B cell (primary cell): ENCODE measurements around the gene RAB3IP. TPM values are rescaled to one million over a fixed set of nuclear protein-coding genes. Genes with fewer than 3 reads are reported as not detected.

ENCODE experiments used
- ATAC-seq: fragments of 200-7000 bp; cut with Tn5 transposase; one replicate; pipeline ENCODE4 v1.10.0; 2021; ENCODE audit warnings: low read depth, mild to moderate bottlenecking, moderate number of reproducible peaks, moderate library complexity
- CTCF ChIA-PET: fragments of 350-600 bp; sonication (Branson Sonifier 250); formaldehyde crosslinking; loops from one replicate; lab custom pipeline; 2021; ENCODE audit warnings: antibody characterized with exemption, inconsistent platforms; lab: Charles Lee
- POLR2A ChIA-PET: fragments of 350-600 bp; sonication (Branson Sonifier 250); formaldehyde crosslinking; loops from one replicate; lab custom pipeline; 2021; ENCODE audit warnings: antibody characterized with exemption; lab: Charles Lee
- DNase-seq: peaks from one replicate; pipeline ENCODE4 v3.0.0; 2013
- H2AFZ ChIP-seq: 2 replicates; pipeline ENCODE4 v1.6.1; 2012; ENCODE audit warnings: mild to moderate bottlenecking, low read depth, low read length; ENCODE audit not compliant: insufficient read depth, poor library complexity, severe bottlenecking
- H3K27ac ChIP-seq, 2 donors: 1 replicate in 1 of 2; 2 replicates in 1 of 2; pipeline ENCODE4 v1.5.1; 2012 to 2013; ENCODE audit warnings: low read length in 2 of 2, mild to moderate bottlenecking in 2 of 2, moderate library complexity in 1 of 2
- H3K27me3 ChIP-seq, 4 experiments: fragments of 200-600 bp in 1 of 4; sonication (generic) in 1 of 4; replicated peaks in 1 of 4; 1 replicate in 2 of 4; 2 replicates in 2 of 4; pipeline versions ENCODE4 v1.6.1 to v1.7.0; 2013 to 2016; ENCODE audit warnings: low read length in 3 of 4, mild to moderate bottlenecking in 2 of 4, mixed read lengths in 1 of 4, moderate library complexity in 1 of 4; ENCODE audit not compliant: insufficient read depth in 4 of 4, control insufficient read depth in 3 of 4; ENCODE audit errors: control extremely low read depth in 1 of 4
- H3K36me3 ChIP-seq, 2 experiments: replicated peaks in 1 of 2; 1 replicate in 1 of 2; 2 replicates in 1 of 2; pipeline versions ENCODE4 v1.6.1 to v1.7.1; 2013; ENCODE audit warnings: low read length in 1 of 2; ENCODE audit not compliant: insufficient read depth in 2 of 2, control insufficient read depth in 1 of 2; ENCODE audit errors: control extremely low read depth in 1 of 2, extremely low read depth in 1 of 2
- H3K4me1 ChIP-seq, 2 donors: fragments of 200-600 bp in 1 of 2; sonication (generic) in 1 of 2; 1 replicate in 1 of 2; 2 replicates in 1 of 2; pipeline versions ENCODE4 v1.5.1 to v1.6.1; 2013 to 2017; ENCODE audit warnings: low read length in 2 of 2; ENCODE audit not compliant: control insufficient read depth in 2 of 2, insufficient read depth in 2 of 2
- H3K4me2 ChIP-seq: replicated peaks from 2 replicates; pipeline ENCODE3; 2012; ENCODE audit warnings: mild to moderate bottlenecking, low read depth, low read length; ENCODE audit not compliant: poor library complexity, severe bottlenecking
- H3K4me3 ChIP-seq, 5 experiments: fragments of 200-600 bp in 1 of 5; sonication (generic) in 1 of 5; 1 replicate in 3 of 5; 2 replicates in 2 of 5; pipeline versions ENCODE4 v1.5.1 to v1.7.0; 2011 to 2016; ENCODE audit warnings: low read length in 4 of 5, mild to moderate bottlenecking in 4 of 5, low read depth in 2 of 5, control low read depth in 1 of 5, moderate library complexity in 1 of 5; ENCODE audit not compliant: insufficient read depth in 1 of 5; ENCODE audit errors: control extremely low read depth in 1 of 5, extremely low read depth in 1 of 5
- H3K79me2 ChIP-seq: fragments of 200-600 bp; sonication (generic); one replicate; pipeline ENCODE4 v1.6.0; 2016; ENCODE audit warnings: low read length; ENCODE audit not compliant: control insufficient read depth, insufficient read depth
- H3K9ac ChIP-seq: fragments of 200-600 bp; sonication (generic); 2 replicates; pipeline ENCODE4 v1.6.1; 2017; ENCODE audit warnings: mild to moderate bottlenecking, low read length, moderate library complexity
- H3K9me3 ChIP-seq, 3 donors: one replicate each; pipeline versions ENCODE4 v1.6.1 to v1.7.1; 2013; ENCODE audit warnings: low read length in 2 of 3; ENCODE audit not compliant: control insufficient read depth in 2 of 3, insufficient read depth in 1 of 3; ENCODE audit errors: control extremely low read depth in 1 of 3
- H4K20me1 ChIP-seq: 2 replicates; pipeline ENCODE4 v1.6.0; 2012; ENCODE audit warnings: mild to moderate bottlenecking, low read length; ENCODE audit not compliant: insufficient read depth, control insufficient read depth, poor library complexity, severe bottlenecking
- H3K27ac Mint-ChIP-seq: one replicate; pipeline ENCODE4 v1.8.0; 2021; ENCODE audit warnings: mixed read lengths
- H3K27me3 Mint-ChIP-seq: one replicate; pipeline ENCODE4 v1.8.0; 2021; ENCODE audit warnings: mixed read lengths
- H3K4me1 Mint-ChIP-seq: one replicate; pipeline ENCODE4 v1.8.0; 2021; ENCODE audit warnings: mixed read lengths
- H3K4me3 Mint-ChIP-seq: one replicate; pipeline ENCODE4 v1.8.0; 2021; ENCODE audit warnings: mixed read lengths
- H3K9me3 Mint-ChIP-seq: one replicate; pipeline ENCODE4 v1.8.0; 2022; ENCODE audit warnings: mixed read lengths; ENCODE audit not compliant: insufficient read depth
- EZH2 ChIP-seq: IDR thresholded peaks from 2 replicates; pipeline ENCODE4 v1.6.1; 2012; ENCODE audit warnings: borderline replicate concordance, low read depth, mild to moderate bottlenecking, moderate library complexity, low read length; ENCODE audit not compliant: insufficient read depth, poor library complexity, severe bottlenecking
- WGBS: methylation state at CpG from one replicate; pipeline ENCODE4 v1.1.5; 2013; ENCODE audit warnings: missing lambda C conversion rate; ENCODE audit not compliant: insufficient coverage; 5-methylcytosine and 5-hydroxymethylcytosine counted together
- intact Hi-C: fragments of 100-400 bp; cut with micrococcal nuclease; formaldehyde crosslinking; loops from one replicate; pipeline ENCODE4 v1.10.0; 2022
- polyA plus RNA-seq: library from polyadenylated mRNA; depleted of rRNA; stranded (reverse); fragments of >200 nt; gene quantifications from 2 replicates; pipeline ENCODE4 v1.2.3, GENCODE V29; 2012
- total RNA-seq, 2 donors: library from RNA; stranded (reverse); fragments of 120-200 nt in 1 of 2; gene quantifications; 1 replicate in 1 of 2; 2 replicates in 1 of 2; pipeline versions ENCODE4 v1.2.3 to v1.2.4, GENCODE V29; 2013 to 2022
- TF ChIP-seq, protein P1 (sequence below): fragments of 200-600 bp; IDR thresholded peaks from one replicate; pipeline ENCODE4 v1.8.0; 2022; ENCODE audit warnings: antibody characterized with exemption, mild to moderate bottlenecking

The RAB3IP gene
- total and polyA plus RNA-seq, 2 donors (not counting 1 experiment from before 2014, with no cell fraction given), result 11.2 to 37.9 TPM

DNA sequence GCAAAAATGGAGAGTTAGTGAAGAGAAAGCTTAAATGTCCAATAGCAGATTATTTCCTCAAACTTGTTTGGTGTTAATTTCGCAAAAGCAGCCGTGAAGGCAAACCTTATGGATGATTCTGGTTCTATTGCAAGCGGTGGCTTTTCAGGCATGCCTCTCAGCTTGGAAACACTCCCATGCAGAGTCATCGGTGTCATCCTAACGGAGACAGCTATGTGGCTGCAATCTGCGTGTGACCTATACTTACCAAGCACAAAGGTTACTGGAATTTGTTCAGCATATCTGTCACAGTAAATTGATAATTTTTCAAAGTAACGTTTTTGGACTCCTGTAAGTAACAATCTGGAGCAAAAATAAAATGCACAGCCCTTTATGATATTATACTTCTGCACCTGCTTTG is 44.5 kb upstream of the RAB3IP start:
- TF ChIP-seq, protein P1, sequence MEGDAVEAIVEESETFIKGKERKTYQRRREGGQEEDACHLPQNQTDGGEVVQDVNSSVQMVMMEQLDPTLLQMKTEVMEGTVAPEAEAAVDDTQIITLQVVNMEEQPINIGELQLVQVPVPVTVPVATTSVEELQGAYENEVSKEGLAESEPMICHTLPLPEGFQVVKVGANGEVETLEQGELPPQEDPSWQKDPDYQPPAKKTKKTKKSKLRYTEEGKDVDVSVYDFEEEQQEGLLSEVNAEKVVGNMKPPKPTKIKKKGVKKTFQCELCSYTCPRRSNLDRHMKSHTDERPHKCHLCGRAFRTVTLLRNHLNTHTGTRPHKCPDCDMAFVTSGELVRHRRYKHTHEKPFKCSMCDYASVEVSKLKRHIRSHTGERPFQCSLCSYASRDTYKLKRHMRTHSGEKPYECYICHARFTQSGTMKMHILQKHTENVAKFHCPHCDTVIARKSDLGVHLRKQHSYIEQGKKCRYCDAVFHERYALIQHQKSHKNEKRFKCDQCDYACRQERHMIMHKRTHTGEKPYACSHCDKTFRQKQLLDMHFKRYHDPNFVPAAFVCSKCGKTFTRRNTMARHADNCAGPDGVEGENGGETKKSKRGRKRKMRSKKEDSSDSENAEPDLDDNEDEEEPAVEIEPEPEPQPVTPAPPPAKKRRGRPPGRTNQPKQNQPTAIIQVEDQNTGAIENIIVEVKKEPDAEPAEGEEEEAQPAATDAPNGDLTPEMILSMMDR, result no peak
- no peak for TF ChIP-seq EZH2
- H3K4me3 ChIP-seq, result no peak overlapping the region
- POLR2A ChIA-PET, result no interaction called here
- WGBS, result 95% methylated on average over 5 of the region's 7 CpGs
- no peak for DNase-seq
- intact Hi-C loops, result no loop called here
- Mint-ChIP-seq H3K4me1 (no peaks in the 10 kb centered on the region), H3K9me3 (no peaks in the 10 kb centered on the region), H3K27me3 (peaks cover 14% of the 10 kb centered on the region), H3K27ac (no peak overlapping the region), H3K4me3 (no peak overlapping the region)
- H3K9ac ChIP-seq, result no peak overlapping the region
- no peak for ATAC-seq
- no peaks in the 10 kb centered on the region for H4K20me1 ChIP-seq
- no peak overlapping the region for H3K4me2 ChIP-seq
- no peaks in the 10 kb centered on the region for H3K4me1 ChIP-seq
- CTCF ChIA-PET, result no interaction called here
- H3K36me3 ChIP-seq, result no peaks in the 10 kb centered on the region
- peaks cover 0 to 3% (median 0%) of the 10 kb centered on the region in 4 experiments for H3K27me3 ChIP-seq
- no peaks in the 10 kb centered on the region for H3K9me3 ChIP-seq
- no peak overlapping the region for H2AFZ ChIP-seq
- H3K79me2 ChIP-seq, result no peaks in the 10 kb centered on the region
- no peak overlapping the region for H3K27ac ChIP-seq

DNA sequence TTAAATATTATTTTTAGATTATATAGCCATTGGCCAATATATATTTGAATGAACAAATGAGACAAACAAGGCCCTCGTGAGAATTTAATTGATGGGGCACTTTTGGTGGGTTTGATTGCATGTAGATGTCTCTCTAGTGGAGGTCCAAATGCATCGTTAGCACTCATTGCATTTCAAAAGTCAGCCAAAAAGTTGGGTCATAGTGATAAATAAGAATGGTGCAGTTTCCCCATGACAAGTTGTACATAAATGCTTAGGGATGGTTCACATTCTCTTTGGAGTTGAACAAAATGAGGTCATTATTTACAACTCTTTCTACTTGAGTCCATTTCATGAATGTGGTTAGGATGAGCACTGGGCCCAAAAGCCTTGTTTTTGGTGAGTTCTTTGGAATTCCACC is 40.6 kb upstream of the RAB3IP start:
- no peak overlapping the region for H3K27ac ChIP-seq
- Mint-ChIP-seq H3K9me3 (no peaks in the 10 kb centered on the region), H3K27ac (no peak overlapping the region), H3K4me3 (no peak overlapping the region), H3K4me1 (no peaks in the 10 kb centered on the region), H3K27me3 (peaks cover 9% of the 10 kb centered on the region)
- 85% methylated on average over 2 of the region's 2 CpGs for WGBS
- no peak for ATAC-seq
- POLR2A ChIA-PET, result no interaction called here
- intact Hi-C loops, result no loop called here
- peaks cover 0 to 5% (median 0%) of the 10 kb centered on the region in 4 experiments for H3K27me3 ChIP-seq
- H2AFZ ChIP-seq, result no peak overlapping the region
- H3K4me1 ChIP-seq, result no peaks in the 10 kb centered on the region
- TF ChIP-seq, protein P1, result no peak
- no peak for TF ChIP-seq EZH2
- H4K20me1 ChIP-seq, result no peaks in the 10 kb centered on the region
- no peaks in the 10 kb centered on the region for H3K36me3 ChIP-seq
- no peak for DNase-seq
- H3K9ac ChIP-seq, result no peak overlapping the region
- H3K4me2 ChIP-seq, result no peak overlapping the region
- CTCF ChIA-PET, result no interaction called here
- no peak overlapping the region for H3K4me3 ChIP-seq
- H3K79me2 ChIP-seq, result no peaks in the 10 kb centered on the region
- no peaks in the 10 kb centered on the region for H3K9me3 ChIP-seq
